Fibroblast of lung (primary cell): Measurements from ENCODE around the gene AIFM3.

Experiments used
- EZH2 ChIP-seq: IDR thresholded peaks from 2 replicates; pipeline ENCODE4 v1.5.1; 2012; ENCODE audit warnings: low read length, control low read depth, mild to moderate bottlenecking; ENCODE audit errors: missing control alignments
- TF ChIP-seq, protein P1 (sequence below), 2 donors: IDR thresholded peaks in 1 of 2; conservative IDR thresholded peaks in 1 of 2; 1 replicate in 1 of 2; 2 replicates in 1 of 2; pipeline ENCODE4 v1.5.1; 2011 to 2012; ENCODE audit warnings: low read length in 2 of 2, control low read depth in 1 of 2, inconsistent platforms in 1 of 2, low read depth in 1 of 2, mild to moderate bottlenecking in 1 of 2

- TF ChIP-seq, protein P1, sequence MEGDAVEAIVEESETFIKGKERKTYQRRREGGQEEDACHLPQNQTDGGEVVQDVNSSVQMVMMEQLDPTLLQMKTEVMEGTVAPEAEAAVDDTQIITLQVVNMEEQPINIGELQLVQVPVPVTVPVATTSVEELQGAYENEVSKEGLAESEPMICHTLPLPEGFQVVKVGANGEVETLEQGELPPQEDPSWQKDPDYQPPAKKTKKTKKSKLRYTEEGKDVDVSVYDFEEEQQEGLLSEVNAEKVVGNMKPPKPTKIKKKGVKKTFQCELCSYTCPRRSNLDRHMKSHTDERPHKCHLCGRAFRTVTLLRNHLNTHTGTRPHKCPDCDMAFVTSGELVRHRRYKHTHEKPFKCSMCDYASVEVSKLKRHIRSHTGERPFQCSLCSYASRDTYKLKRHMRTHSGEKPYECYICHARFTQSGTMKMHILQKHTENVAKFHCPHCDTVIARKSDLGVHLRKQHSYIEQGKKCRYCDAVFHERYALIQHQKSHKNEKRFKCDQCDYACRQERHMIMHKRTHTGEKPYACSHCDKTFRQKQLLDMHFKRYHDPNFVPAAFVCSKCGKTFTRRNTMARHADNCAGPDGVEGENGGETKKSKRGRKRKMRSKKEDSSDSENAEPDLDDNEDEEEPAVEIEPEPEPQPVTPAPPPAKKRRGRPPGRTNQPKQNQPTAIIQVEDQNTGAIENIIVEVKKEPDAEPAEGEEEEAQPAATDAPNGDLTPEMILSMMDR (conservative IDR thresholded peaks at IDR 0.05 in 1 of 2, IDR thresholded peaks at IDR 0.05 in 1 of 2; ENCODE audit: low read depth in 1 of 2, low read length in 2 of 2): no peak
- TF ChIP-seq EZH2: no peak
Observed at GRCh38 chr22:20991252-20992055, 24.4 kb downstream of the AIFM3 start.
